ENCODE measurements around the gene JMJD8.

JMJD8 gene

GRCh38 chr16:659618-660017 lies 24.5 kb downstream of the JMJD8 start:
- TF ChIP-seq EZH2phosphoT487 (conservative IDR thresholded peaks at IDR 0.05; ENCODE audit: low read length): no peak
- TF ChIP-seq CTCF (IDR thresholded peaks at IDR 0.05; ENCODE audit: insufficient read depth, low read length, poor library complexity, severe bottlenecking): no peak
- Histone ChIP-seq H3K27ac (ENCODE audit: low read depth, low read length) (no peak overlapping the region), H3K79me2 (ENCODE audit: insufficient read depth, low read length) (no peaks in the 10 kb centered on the region), H3K4me3 (ENCODE audit: insufficient read depth, low read length, poor library complexity, severe bottlenecking) (no peak overlapping the region), H4K20me1 (ENCODE audit: low read depth, low read length) (no peaks in the 10 kb centered on the region), H3F3A (ENCODE audit: insufficient read depth) (no peaks in the 10 kb centered on the region), H3K9me2 (replicated peaks; ENCODE audit: insufficient read depth, low read length) (no peaks in the 10 kb centered on the region), H3K4me2 (ENCODE audit: low read depth, low read length, poor library complexity, severe bottlenecking) (no peak overlapping the region), H3K36me3 (ENCODE audit: low read length) (no peaks in the 10 kb centered on the region), H2AFZ (ENCODE audit: low read depth, low read length, severe bottlenecking) (no peak overlapping the region), H3K27me3 (ENCODE audit: low read length) (no peaks in the 10 kb centered on the region), H3K9me3 (ENCODE audit: insufficient read depth, low read length) (no peaks in the 10 kb centered on the region), H3K9ac (ENCODE audit: low read length) (no peak overlapping the region)

- Histone ChIP-seq H3F3A (ENCODE audit: insufficient read depth) (no peaks in the 10 kb centered on the region), H3K27ac (ENCODE audit: low read depth, low read length) (no peak overlapping the region), H3K4me3 (ENCODE audit: insufficient read depth, low read length, poor library complexity, severe bottlenecking) (no peak overlapping the region), H2AFZ (ENCODE audit: low read depth, low read length, severe bottlenecking) (no peak overlapping the region), H3K27me3 (ENCODE audit: low read length) (no peaks in the 10 kb centered on the region), H3K36me3 (ENCODE audit: low read length) (no peaks in the 10 kb centered on the region), H3K79me2 (ENCODE audit: insufficient read depth, low read length) (no peaks in the 10 kb centered on the region), H3K9ac (ENCODE audit: low read length) (no peak overlapping the region), H3K9me3 (ENCODE audit: insufficient read depth, low read length) (no peaks in the 10 kb centered on the region), H3K4me2 (ENCODE audit: low read depth, low read length, poor library complexity, severe bottlenecking) (no peak overlapping the region), H4K20me1 (ENCODE audit: low read depth, low read length) (no peaks in the 10 kb centered on the region), H3K9me2 (replicated peaks; ENCODE audit: insufficient read depth, low read length) (no peaks in the 10 kb centered on the region)
- TF ChIP-seq CTCF (IDR thresholded peaks at IDR 0.05; ENCODE audit: insufficient read depth, low read length, poor library complexity, severe bottlenecking) (no peak), EZH2phosphoT487 (conservative IDR thresholded peaks at IDR 0.05; ENCODE audit: low read length) (no peak)
These were observed 25.2 kb downstream of the JMJD8 start for GRCh38 chr16:658679-659571.

- H3K4me3 ChIP-seq (ENCODE audit: insufficient read depth, low read length, poor library complexity, severe bottlenecking): no peak overlapping the region
- H3K9me2 ChIP-seq (replicated peaks; ENCODE audit: insufficient read depth, low read length): no peaks in the 10 kb centered on the region
- H3K27ac ChIP-seq (ENCODE audit: low read depth, low read length): no peak overlapping the region
- no peak for TF ChIP-seq CTCF (IDR thresholded peaks at IDR 0.05; ENCODE audit: insufficient read depth, low read length, poor library complexity, severe bottlenecking)
- TF ChIP-seq EZH2phosphoT487 (conservative IDR thresholded peaks at IDR 0.05; ENCODE audit: low read length): no peak
- H3K79me2 ChIP-seq (ENCODE audit: insufficient read depth, low read length): no peaks in the 10 kb centered on the region
- H3F3A ChIP-seq (ENCODE audit: insufficient read depth): no peaks in the 10 kb centered on the region
- H3K4me2 ChIP-seq (ENCODE audit: low read depth, low read length, poor library complexity, severe bottlenecking): no peak overlapping the region
- H4K20me1 ChIP-seq (ENCODE audit: low read depth, low read length): no peaks in the 10 kb centered on the region
- H3K9me3 ChIP-seq (ENCODE audit: insufficient read depth, low read length): no peaks in the 10 kb centered on the region
- no peaks in the 10 kb centered on the region for H3K27me3 ChIP-seq (ENCODE audit: low read length)
- H3K9ac ChIP-seq (ENCODE audit: low read length): no peak overlapping the region
- no peaks in the 10 kb centered on the region for H3K36me3 ChIP-seq (ENCODE audit: low read length)
- no peak overlapping the region for H2AFZ ChIP-seq (ENCODE audit: low read depth, low read length, severe bottlenecking)
These were observed 26.6 kb downstream of the JMJD8 start for GRCh38 chr16:657487-657886.

Measured in SU-DHL-6 (cell line).